ENCODE results near the gene AEBP2. TPM values are rescaled to one million over a fixed set of nuclear protein-coding genes. Genes with fewer than 3 reads are reported as not detected.

Gene AEBP2
- total RNA-seq, 1 donor: 17.9 TPM

GRCh38 chr12:19483727-19484126 is 44.4 kb downstream of the AEBP2 start:
- TF ChIP-seq CTCF (IDR thresholded peaks at IDR 0.05; ENCODE audit: insufficient read depth, low read length): no peak
- no peak for DNase-seq (ENCODE audit: low read depth)
- H3K4me3 ChIP-seq (ENCODE audit: low read depth, low read length): no peak overlapping the region

DNA sequence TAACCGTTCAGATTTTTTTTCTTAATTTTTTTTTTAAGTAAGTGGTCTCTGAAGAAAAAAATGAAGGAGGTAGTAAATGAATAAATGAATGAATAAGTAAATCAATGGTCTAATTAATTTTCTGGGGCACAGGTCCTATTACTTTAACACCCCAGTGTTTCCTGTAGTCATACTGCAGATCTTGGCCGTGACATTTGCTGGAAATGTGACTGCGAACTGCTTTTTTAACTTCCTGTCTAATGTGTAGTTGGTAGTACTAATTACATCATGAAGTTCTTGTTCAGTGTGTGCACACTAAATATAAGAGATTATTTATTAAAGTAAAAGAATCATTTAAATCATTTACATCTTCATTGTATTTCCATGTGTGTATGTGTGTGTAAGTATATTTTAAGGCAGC is 45.4 kb downstream of the AEBP2 start:
- no peak for TF ChIP-seq CTCF (IDR thresholded peaks at IDR 0.05; ENCODE audit: insufficient read depth, low read length)
- H3K4me3 ChIP-seq (ENCODE audit: low read depth, low read length): no peak overlapping the region
- no peak for DNase-seq (ENCODE audit: low read depth)

DNA sequence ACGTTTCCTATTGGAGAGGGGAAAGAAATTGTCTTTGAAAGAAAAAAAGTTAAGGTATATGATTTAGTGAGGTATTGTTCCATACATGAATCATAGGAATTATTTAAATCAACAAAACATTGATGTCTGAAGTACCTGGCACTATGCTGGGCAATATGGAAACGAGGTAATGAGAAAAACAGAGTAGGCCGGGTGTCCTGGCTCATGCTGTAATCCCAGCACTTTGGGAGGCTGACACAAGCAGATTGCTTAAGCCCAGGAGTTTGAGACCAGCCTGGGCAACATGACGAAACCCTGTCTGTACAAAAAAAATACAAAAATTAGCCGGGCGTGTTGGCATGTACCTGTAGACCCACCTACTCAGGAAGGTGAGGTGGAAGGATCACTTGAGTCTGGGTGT is 45.9 kb downstream of the AEBP2 start:
- no peak overlapping the region for H3K4me3 ChIP-seq (ENCODE audit: low read depth, low read length)
- DNase-seq (ENCODE audit: low read depth): no peak
- no peak for TF ChIP-seq CTCF (IDR thresholded peaks at IDR 0.05; ENCODE audit: insufficient read depth, low read length)

GRCh38 chr12:19489168-19489567 is 49.9 kb downstream of the AEBP2 start:
- no peak overlapping the region for H3K4me3 ChIP-seq (ENCODE audit: low read depth, low read length)
- TF ChIP-seq CTCF (IDR thresholded peaks at IDR 0.05; ENCODE audit: insufficient read depth, low read length): no peak
- no peak for DNase-seq (ENCODE audit: low read depth)

DNA sequence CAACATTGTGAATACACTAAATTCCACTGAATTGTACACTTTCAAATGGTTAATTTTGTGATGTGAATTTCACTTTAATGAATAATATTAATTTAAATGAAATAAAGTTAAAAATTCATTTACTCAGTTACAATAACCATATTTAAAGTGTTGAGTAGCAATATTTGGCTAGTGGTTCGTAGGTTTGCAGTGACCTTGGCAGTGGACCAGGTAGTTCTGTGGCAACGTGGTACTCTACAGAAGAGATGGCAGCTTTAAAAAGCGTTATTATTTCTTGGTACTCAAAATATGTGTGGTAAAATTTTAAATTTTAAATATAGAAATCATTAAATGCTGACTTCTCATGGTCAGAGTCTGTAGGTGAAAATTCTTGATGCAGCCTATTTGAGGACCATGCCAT is 51.6 kb downstream of the AEBP2 start:
- no peak for TF ChIP-seq CTCF (IDR thresholded peaks at IDR 0.05; ENCODE audit: insufficient read depth, low read length)
- DNase-seq (ENCODE audit: low read depth): no peak
- H3K4me3 ChIP-seq (ENCODE audit: low read depth, low read length): no peak overlapping the region

DNA sequence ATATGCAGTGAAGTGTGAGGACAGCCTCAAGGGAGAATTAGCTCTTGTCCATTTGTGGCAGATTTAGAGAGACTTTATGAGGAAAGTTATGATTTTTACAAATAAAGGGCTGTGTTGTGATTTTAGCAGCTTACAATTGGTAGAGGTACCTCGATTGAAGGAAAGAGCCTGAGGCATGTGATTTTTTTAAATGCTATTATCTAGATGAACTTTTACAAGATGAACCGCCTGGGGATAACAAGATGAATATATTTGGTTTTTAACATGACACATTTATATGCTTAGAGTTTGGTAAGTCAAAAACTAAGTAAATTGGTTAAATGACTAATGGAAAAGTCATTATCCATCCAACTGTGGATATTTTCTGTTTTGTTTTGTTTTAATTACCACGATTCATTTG is 52.6 kb downstream of the AEBP2 start:
- no peak for TF ChIP-seq CTCF (IDR thresholded peaks at IDR 0.05; ENCODE audit: insufficient read depth, low read length)
- no peak overlapping the region for H3K4me3 ChIP-seq (ENCODE audit: low read depth, low read length)
- DNase-seq (ENCODE audit: low read depth): no peak

DNA sequence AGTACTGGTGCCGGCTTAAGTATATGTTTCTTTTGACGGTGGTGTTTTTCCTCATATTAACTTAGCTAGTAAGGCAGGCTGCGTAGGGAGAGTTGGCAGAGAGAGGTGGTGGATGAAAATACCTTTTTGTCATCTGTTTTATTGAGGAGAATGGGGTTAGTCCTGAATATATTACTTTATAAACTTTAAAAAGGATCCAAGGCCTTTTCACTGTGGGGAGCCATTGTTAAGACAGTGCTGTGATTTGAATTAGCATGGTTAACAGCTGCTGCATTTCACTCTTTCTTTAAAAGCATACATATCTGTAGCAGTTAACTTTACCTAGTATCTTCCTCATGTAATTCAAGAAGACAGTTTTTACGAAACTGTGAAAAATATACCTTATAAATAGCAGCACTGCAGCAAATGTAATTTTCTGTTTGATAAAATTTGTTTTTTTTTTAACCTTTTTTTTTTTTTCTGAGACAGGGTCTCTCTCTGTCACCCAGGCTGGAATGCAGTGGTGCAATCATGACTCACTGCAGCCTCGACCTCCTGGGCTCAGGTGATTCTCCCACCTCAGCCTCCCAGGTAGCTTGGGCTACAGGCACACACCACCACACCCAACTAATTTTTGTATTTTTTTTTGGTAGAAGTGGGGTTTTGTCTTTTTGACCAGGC is 57.1 kb downstream of the AEBP2 start:
- no peak for TF ChIP-seq CTCF (IDR thresholded peaks at IDR 0.05; ENCODE audit: insufficient read depth, low read length)
- H3K4me3 ChIP-seq (ENCODE audit: low read depth, low read length): no peak overlapping the region
- no peak for DNase-seq (ENCODE audit: low read depth)
